HepG2 (cell line): ENCODE data around the gene PLSCR4. TPM values are rescaled to one million over a fixed set of nuclear protein-coding genes. Genes with fewer than 3 reads are reported as not detected.

ENCODE experiments used
- ATAC-seq: fragments of 200-7000 bp; cut with Tn5 transposase; 3 replicates; pipeline ENCODE4 v1.9.1; 2020; ENCODE audit warnings: mild to moderate bottlenecking, moderate library complexity
- BruUV-seq: library from RNA; stranded (reverse); fragments of 400-500 nt; replicated peaks from 2 replicates; lab custom pipeline; 2021; lab: Mats Ljungman, UMichigan
- CTCF ChIA-PET: fragments of 300-600 bp; formaldehyde crosslinking; extraction: SDS; loops from one replicate; lab custom pipeline; 2021; ENCODE audit warnings: low total read pairs, inconsistent platforms, low intra/inter-chr PET ratio; lab: Yijun Ruan, JAX
- POLR2A ChIA-PET: fragments of 350-600 bp; sonication (Branson Sonifier 250); formaldehyde crosslinking; loops from one replicate; lab custom pipeline; 2020; ENCODE audit warnings: antibody characterized with exemption, inconsistent platforms; lab: Yijun Ruan, JAX
- DNase-seq: peaks from one replicate; pipeline ENCODE4 v3.0.0-alpha.2; 2015; ENCODE audit warnings: low spot score
- FAIRE-seq: peaks from 3 replicates; lab custom pipeline; 2011; peaks lifted over from hg19 to GRCh38; lab: Jason Lieb, UNC
- H2AFZ ChIP-seq: one replicate; pipeline ENCODE4 v1.6.1; 2011; ENCODE audit warnings: low read length, inconsistent platforms
- H3K27ac ChIP-seq: fragments of 300-600 bp; 3 replicates; pipeline ENCODE4 v1.8.0; 2011; ENCODE audit warnings: mixed run types, mild to moderate bottlenecking, mixed read lengths, low read length, inconsistent platforms; ENCODE audit not compliant: insufficient read depth; ENCODE audit errors: extremely low read length
- H3K27me3 ChIP-seq, 2 experiments: fragments of 200-600 bp in 1 of 2; 2 replicates in 1 of 2; 3 replicates in 1 of 2; pipeline versions ENCODE4 v1.6.0 to v1.8.0; 2011; ENCODE audit warnings: low read length in 2 of 2, mild to moderate bottlenecking in 2 of 2, moderate library complexity in 2 of 2, inconsistent platforms in 1 of 2; ENCODE audit not compliant: insufficient read depth in 2 of 2, control insufficient read depth in 1 of 2
- H3K36me3 ChIP-seq, 2 experiments: fragments of 200-600 bp in 1 of 2; replicated peaks in 1 of 2; 2 replicates in 1 of 2; 3 replicates in 1 of 2; pipeline versions ENCODE4 v1.5.1 to v1.8.0; 2011; ENCODE audit warnings: low read length in 2 of 2, inconsistent platforms in 1 of 2; ENCODE audit not compliant: insufficient read depth in 2 of 2, control insufficient read depth in 1 of 2
- H3K4me1 ChIP-seq: 2 replicates; pipeline ENCODE4 v1.5.1; 2012; ENCODE audit warnings: low read length, inconsistent platforms; ENCODE audit not compliant: insufficient read depth
- H3K4me2 ChIP-seq: 2 replicates; pipeline ENCODE4 v1.6.0; 2011; ENCODE audit warnings: low read depth, low read length, inconsistent platforms
- H3K4me3 ChIP-seq, 3 experiments: fragments of 200-600 bp in 1 of 3; sonication (generic), shearing (Covaris generic) in 1 of 3; replicated peaks in 1 of 3; 2 replicates each; pipeline ENCODE4 v1.5.1; 2011 to 2016; ENCODE audit warnings: low read length in 3 of 3, inconsistent platforms in 2 of 3, low read depth in 2 of 3, mild to moderate bottlenecking in 2 of 3, control low read depth in 1 of 3, mixed read lengths in 1 of 3; ENCODE audit not compliant: insufficient read depth in 1 of 3
- H3K79me2 ChIP-seq: one replicate; pipeline ENCODE4 v1.6.1; 2011; ENCODE audit warnings: low read length, inconsistent platforms; ENCODE audit not compliant: insufficient read depth
- H3K9ac ChIP-seq: 2 replicates; pipeline ENCODE4 v1.6.0; 2011; ENCODE audit warnings: mild to moderate bottlenecking, low read depth, low read length, inconsistent platforms; ENCODE audit not compliant: insufficient read depth
- H3K9me3 ChIP-seq: 2 replicates; pipeline ENCODE4 v1.5.1; 2012; ENCODE audit warnings: mild to moderate bottlenecking, low read length
- H4K20me1 ChIP-seq: 2 replicates; pipeline ENCODE4 v1.6.0; 2011; ENCODE audit warnings: inconsistent platforms, mild to moderate bottlenecking, low read length, moderate library complexity; ENCODE audit not compliant: insufficient read depth
- ARNTL ChIP-seq: sonication (generic); formaldehyde crosslinking; IDR thresholded peaks from 2 replicates; pipeline ENCODE4 v1.4.0; 2020; ENCODE audit warnings: mild to moderate bottlenecking, missing genetic modification reagents
- CAMTA2 ChIP-seq: sonication (generic); formaldehyde crosslinking; IDR thresholded peaks from 2 replicates; pipeline ENCODE4 v1.4.0; 2020; ENCODE audit warnings: mild to moderate bottlenecking, missing genetic modification reagents, borderline replicate concordance
- CCAR2 ChIP-seq: fragments of 200-400 bp; formaldehyde crosslinking; optimal IDR thresholded peaks from 2 replicates; pipeline ENCODE3; 2018; ENCODE audit warnings: low read depth, mild to moderate bottlenecking, low read length, moderate library complexity
- FOXJ3 ChIP-seq: sonication (generic); formaldehyde crosslinking; IDR thresholded peaks from 2 replicates; pipeline ENCODE4 v1.4.0; 2020; ENCODE audit warnings: missing genetic modification reagents, mild to moderate bottlenecking, borderline replicate concordance
- FOXK2 ChIP-seq: fragments of 450-650 bp; IDR thresholded peaks from 2 replicates; pipeline ENCODE4 v1.6.1; 2016
- FOXM1 ChIP-seq: sonication (generic); formaldehyde crosslinking; IDR thresholded peaks from 2 replicates; pipeline ENCODE4 v1.5.0; 2020; ENCODE audit warnings: missing genetic modification reagents
- JUNB ChIP-seq: sonication (generic); formaldehyde crosslinking; IDR thresholded peaks from 2 replicates; pipeline ENCODE4 v1.8.0; 2022; ENCODE audit warnings: missing genetic modification reagents, mild to moderate bottlenecking, borderline replicate concordance
- MEIS2 ChIP-seq: sonication (generic); formaldehyde crosslinking; IDR thresholded peaks from 2 replicates; pipeline ENCODE4 v1.9.0; 2021; ENCODE audit warnings: mild to moderate bottlenecking, missing genetic modification reagents
- NR2F2 ChIP-seq: IDR thresholded peaks from 2 replicates; pipeline ENCODE4 v1.6.1; 2012; ENCODE audit warnings: low read depth, inconsistent platforms, borderline replicate concordance
- RBFOX2 ChIP-seq: fragments of 200-400 bp; formaldehyde crosslinking; IDR thresholded peaks from 2 replicates; pipeline ENCODE4 v1.6.1; 2017; ENCODE audit warnings: low read depth, mild to moderate bottlenecking, low read length
- SP1 ChIP-seq, 2 experiments: fragments of 450-650 bp in 1 of 2; sonication (generic) in 1 of 2; formaldehyde crosslinking in 1 of 2; IDR thresholded peaks; 2 replicates each; pipeline versions ENCODE4 v1.4.0 to v1.6.1; 2016 to 2020; ENCODE audit warnings: missing genetic modification reagents in 1 of 2
- TBL1XR1 ChIP-seq: fragments of 150-350 bp; IDR thresholded peaks from 2 replicates; pipeline ENCODE4 v1.6.1; 2014; ENCODE audit warnings: borderline replicate concordance, low read length; ENCODE audit not compliant: partially characterized antibody
- TCF12 ChIP-seq, 2 experiments: fragments of 450-650 bp in 1 of 2; sonication (generic) in 1 of 2; formaldehyde crosslinking in 1 of 2; IDR thresholded peaks; 2 replicates each; pipeline versions ENCODE4 v1.6.1 to v1.8.0; 2017 to 2022; ENCODE audit warnings: antibody characterized with exemption in 1 of 2, mild to moderate bottlenecking in 1 of 2, missing genetic modification reagents in 1 of 2, moderate library complexity in 1 of 2
- ZBTB25 ChIP-seq: IDR thresholded peaks from 2 replicates; pipeline ENCODE4 v1.6.1; 2018; ENCODE audit warnings: missing genetic modification reagents
- ZNF253 ChIP-seq: sonication (generic); formaldehyde crosslinking; IDR thresholded peaks from 2 replicates; pipeline ENCODE4 v1.8.0; 2022; ENCODE audit warnings: mild to moderate bottlenecking, missing genetic modification reagents, borderline replicate concordance
- ZNF367 ChIP-seq: sonication (generic); formaldehyde crosslinking; IDR thresholded peaks from 2 replicates; pipeline ENCODE4 v1.4.0; 2020; ENCODE audit warnings: missing genetic modification reagents, borderline replicate concordance
- ZNF549 ChIP-seq: sonication (generic); formaldehyde crosslinking; IDR thresholded peaks from 2 replicates; pipeline ENCODE4 v1.5.0; 2020; ENCODE audit warnings: missing genetic modification reagents
- ZNF737 ChIP-seq: sonication (generic); formaldehyde crosslinking; IDR thresholded peaks from 2 replicates; pipeline ENCODE4 v1.5.0; 2020; ENCODE audit warnings: missing genetic modification reagents, mild to moderate bottlenecking, borderline replicate concordance
- ZXDC ChIP-seq: sonication (generic); formaldehyde crosslinking; IDR thresholded peaks from 2 replicates; pipeline ENCODE4 v1.5.0; 2020; ENCODE audit warnings: mild to moderate bottlenecking, missing genetic modification reagents
- WGBS: methylation state at CpG from one replicate; pipeline ENCODE4 v1.1.6; 2017; ENCODE audit warnings: low lambda C conversion rate; 5-methylcytosine and 5-hydroxymethylcytosine counted together
- in situ Hi-C: cut with HindIII; loops from 2 replicates; pipeline ENCODE4 v1.10.0; 2017; ENCODE audit warnings: low pct_unique_long_range_greater_than_20kb; ENCODE audit not compliant: extremely low pct_ligation_motif_present
- intact Hi-C: fragments of 100-400 bp; cut with micrococcal nuclease; formaldehyde crosslinking; loops from one replicate; pipeline ENCODE4 v1.10.0; 2022; ENCODE audit not compliant: unreplicated experiment
- polyA plus RNA-seq, 8 experiments: library from polyadenylated mRNA; depleted of rRNA in 3 of 8; stranded (reverse) in 7 of 8; unstranded in 1 of 8; fragments of >200 nt; fragmentation: Illumina TruSeq in 4 of 8; extraction: Trizol in 4 of 8; gene quantifications; 2 replicates each; pipeline versions ENCODE4 v1.2.1 to v1.2.3, GENCODE V29; 2011 to 2016; ENCODE audit warnings: low read depth in 4 of 8, missing spikeins in 1 of 8, mixed read lengths in 1 of 8; ENCODE audit not compliant: insufficient read depth in 1 of 8
- total RNA-seq, 5 experiments: library from RNA; depleted of rRNA; stranded (reverse); fragments of >200 nt; fragmentation: Illumina TruSeq; extraction: Trizol; gene quantifications; 2 replicates each; pipeline ENCODE4 v1.2.3, GENCODE V29; 2016; ENCODE audit warnings: low read depth in 1 of 5
- TF ChIP-seq, protein P1 (sequence below): sonication (generic); formaldehyde crosslinking; IDR thresholded peaks from 2 replicates; pipeline ENCODE4 v1.9.0; 2021; ENCODE audit warnings: missing genetic modification reagents, mild to moderate bottlenecking, borderline replicate concordance

Gene PLSCR4
- total and polyA plus RNA-seq, 2 of the 13 experiments (the other 11 are each of a cell fraction or from before 2014, with no cell fraction given) = 1.5 to 59.0 TPM

DNA sequence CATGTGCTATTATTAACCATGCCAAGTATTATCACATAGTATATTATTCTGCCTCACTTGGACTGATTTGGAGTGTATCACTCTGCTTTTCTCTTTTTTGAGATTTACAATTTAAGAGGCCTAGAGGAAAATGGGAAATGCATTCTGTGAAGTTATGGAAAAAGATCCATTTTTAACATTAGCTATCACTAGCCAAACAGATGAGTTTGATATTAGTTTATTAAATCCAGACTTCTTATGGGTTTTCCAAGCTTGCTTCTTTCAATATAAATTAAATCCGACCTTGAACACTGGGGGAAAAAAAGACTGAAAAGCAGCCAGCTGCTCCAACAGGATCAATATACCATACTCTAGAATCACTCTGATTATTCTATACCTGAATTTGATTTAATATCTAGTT is 59.9 kb downstream of the PLSCR4 start:
- Histone ChIP-seq H3K4me1 (no peaks in the 10 kb centered on the region), H3K27me3 (no peaks in the 10 kb centered on the region), H4K20me1 (no peaks in the 10 kb centered on the region), H3K4me2 (no peak overlapping the region), H3K27ac (no peak overlapping the region), H3K9ac (no peak overlapping the region), H2AFZ (no peak overlapping the region), H3K79me2 (no peaks in the 10 kb centered on the region), H3K36me3 (no peaks in the 10 kb centered on the region), H3K4me3 (no peak overlapping the region), H3K9me3 (no peaks in the 10 kb centered on the region)
- FAIRE-seq (no peak), DNase-seq (no peak), ATAC-seq (no peak)
- WGBS = 95% methylated on average over 1 of the region's 1 CpG
- in situ Hi-C loops = loop anchor here (25.0 kb wide), 1 partner anchor 404 kb away; no protein-coding TSS in a partner anchor
- intact Hi-C loops = no loop called here
- CTCF ChIA-PET = no interaction called here
- TF ChIP-seq NR2F2 = no peak
- TF ChIP-seq TBL1XR1 = no peak
- TF ChIP-seq FOXJ3 (CRISPR knock-in tag) = no peak
- TF ChIP-seq TCF12 (IDR thresholded peaks at IDR 0.05) = no peak
- TF ChIP-seq TCF12 (CRISPR knock-in tag; IDR thresholded peaks at IDR 0.05) = no peak
- TF ChIP-seq FOXM1 = no peak
- no peak for TF ChIP-seq JUNB (CRISPR knock-in tag)
- TF ChIP-seq ZXDC (CRISPR knock-in tag) = no peak
- no peak for TF ChIP-seq SP1 (IDR thresholded peaks at IDR 0.05)
- TF ChIP-seq SP1 (CRISPR knock-in tag; IDR thresholded peaks at IDR 0.05) = no peak
- TF ChIP-seq FOXK2 = no peak
- no peak for TF ChIP-seq CCAR2
- no peak for TF ChIP-seq MEIS2 (CRISPR knock-in tag)
- TF ChIP-seq RBFOX2 = no peak
- TF ChIP-seq ZNF549 (CRISPR knock-in tag) = no peak
- TF ChIP-seq ZNF253 (CRISPR knock-in tag) = no peak
- no peak for TF ChIP-seq ZNF737
- no peak for TF ChIP-seq CAMTA2
- TF ChIP-seq, protein P1, sequence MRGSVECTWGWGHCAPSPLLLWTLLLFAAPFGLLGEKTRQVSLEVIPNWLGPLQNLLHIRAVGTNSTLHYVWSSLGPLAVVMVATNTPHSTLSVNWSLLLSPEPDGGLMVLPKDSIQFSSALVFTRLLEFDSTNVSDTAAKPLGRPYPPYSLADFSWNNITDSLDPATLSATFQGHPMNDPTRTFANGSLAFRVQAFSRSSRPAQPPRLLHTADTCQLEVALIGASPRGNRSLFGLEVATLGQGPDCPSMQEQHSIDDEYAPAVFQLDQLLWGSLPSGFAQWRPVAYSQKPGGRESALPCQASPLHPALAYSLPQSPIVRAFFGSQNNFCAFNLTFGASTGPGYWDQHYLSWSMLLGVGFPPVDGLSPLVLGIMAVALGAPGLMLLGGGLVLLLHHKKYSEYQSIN (CRISPR knock-in tag) = no peak
- TF ChIP-seq ZNF367 (CRISPR knock-in tag) = no peak
- no peak for TF ChIP-seq ZBTB25
- TF ChIP-seq ARNTL (CRISPR knock-in tag) = no peak
- no TSS peak for BruUV-seq
- POLR2A ChIA-PET = interaction anchor here (1.1 kb wide), 1 partner anchor 30 kb away, joined by 3 read pairs; the partner anchor contains the start of gene PLOD2
